Mesothelial cell of epicardium (in vitro differentiated cells): ENCODE results near the gene PDXP. TPM values are rescaled to one million over a fixed set of nuclear protein-coding genes. Genes with fewer than 3 reads are reported as not detected.

ENCODE experiments used
- DNase-seq, 2 experiments: peaks; one replicate each; pipeline ENCODE4 v3.0.0; 2021; ENCODE audit warnings: low spot score in 2 of 2; ENCODE audit not compliant: unreplicated experiment in 2 of 2
- H3K27ac Mint-ChIP-seq: 2 replicates; pipeline ENCODE4 v1.8.0; 2021; ENCODE audit warnings: mixed read lengths
- H3K27me3 Mint-ChIP-seq: 2 replicates; pipeline ENCODE4 v1.8.0; 2021; ENCODE audit warnings: low read depth, mixed read lengths
- H3K36me3 Mint-ChIP-seq: 2 replicates; pipeline ENCODE4 v1.8.0; 2021; ENCODE audit warnings: mixed read lengths
- H3K4me1 Mint-ChIP-seq: 2 replicates; pipeline ENCODE4 v1.8.0; 2021; ENCODE audit warnings: mixed read lengths
- H3K4me3 Mint-ChIP-seq: 2 replicates; pipeline ENCODE4 v1.8.0; 2021; ENCODE audit warnings: mild to moderate bottlenecking, moderate library complexity, mixed read lengths
- H3K9me3 Mint-ChIP-seq: 2 replicates; pipeline ENCODE4 v1.8.0; 2021; ENCODE audit warnings: mixed read lengths
- CTCF ChIP-seq: fragments of 200-600 bp; sonication (generic); IDR thresholded peaks from one replicate; pipeline ENCODE4 v1.5.0; 2021; ENCODE audit warnings: antibody characterized with exemption; ENCODE audit not compliant: unreplicated experiment
- total RNA-seq: library from RNA; stranded (reverse); gene quantifications from 3 replicates; pipeline ENCODE4 v1.2.1, GENCODE V29; 2021

PDXP gene
- total RNA-seq, 1 donor from 2014 or later, result 15.6 TPM

DNA sequence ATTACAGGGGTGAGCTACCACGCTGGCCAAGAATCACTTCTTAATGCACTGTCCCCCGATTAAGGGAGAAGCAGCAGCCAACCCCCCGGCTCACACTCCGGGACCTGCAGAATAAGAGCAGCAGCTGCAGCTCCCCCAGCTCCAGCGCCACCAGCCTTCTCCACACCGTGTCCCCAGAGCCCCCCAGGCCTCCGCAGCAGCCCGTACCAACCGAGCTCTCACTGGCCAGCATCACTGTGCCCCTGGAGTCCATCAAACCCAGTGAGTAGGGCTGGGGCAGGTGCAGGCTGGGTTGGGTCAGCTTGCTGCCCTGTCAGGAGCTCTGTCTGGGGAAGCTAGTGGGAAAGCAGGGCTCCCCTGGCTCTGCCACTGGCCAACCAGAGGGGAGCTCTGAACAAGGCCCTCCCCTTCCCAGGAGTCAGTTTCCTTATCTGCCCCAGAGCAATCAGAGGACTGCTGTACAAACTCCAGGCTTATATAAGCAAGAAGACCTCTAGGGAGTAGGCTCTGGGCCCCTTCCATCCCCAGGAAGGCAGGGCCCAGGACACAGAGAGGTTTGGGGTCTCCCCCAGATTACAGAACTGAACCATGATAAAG, 27.6 kb upstream of the PDXP start:
- Mint-ChIP-seq H3K27me3 (no peaks in the 10 kb centered on the region), H3K9me3 (no peaks in the 10 kb centered on the region), H3K36me3 (peaks cover 6% of the 10 kb centered on the region), H3K27ac (peak overlapping the region; percentile 71), H3K4me3 (no peak overlapping the region), H3K4me1 (peaks cover 24% of the 10 kb centered on the region)
- no peak for TF ChIP-seq CTCF
- no peak for DNase-seq

DNA sequence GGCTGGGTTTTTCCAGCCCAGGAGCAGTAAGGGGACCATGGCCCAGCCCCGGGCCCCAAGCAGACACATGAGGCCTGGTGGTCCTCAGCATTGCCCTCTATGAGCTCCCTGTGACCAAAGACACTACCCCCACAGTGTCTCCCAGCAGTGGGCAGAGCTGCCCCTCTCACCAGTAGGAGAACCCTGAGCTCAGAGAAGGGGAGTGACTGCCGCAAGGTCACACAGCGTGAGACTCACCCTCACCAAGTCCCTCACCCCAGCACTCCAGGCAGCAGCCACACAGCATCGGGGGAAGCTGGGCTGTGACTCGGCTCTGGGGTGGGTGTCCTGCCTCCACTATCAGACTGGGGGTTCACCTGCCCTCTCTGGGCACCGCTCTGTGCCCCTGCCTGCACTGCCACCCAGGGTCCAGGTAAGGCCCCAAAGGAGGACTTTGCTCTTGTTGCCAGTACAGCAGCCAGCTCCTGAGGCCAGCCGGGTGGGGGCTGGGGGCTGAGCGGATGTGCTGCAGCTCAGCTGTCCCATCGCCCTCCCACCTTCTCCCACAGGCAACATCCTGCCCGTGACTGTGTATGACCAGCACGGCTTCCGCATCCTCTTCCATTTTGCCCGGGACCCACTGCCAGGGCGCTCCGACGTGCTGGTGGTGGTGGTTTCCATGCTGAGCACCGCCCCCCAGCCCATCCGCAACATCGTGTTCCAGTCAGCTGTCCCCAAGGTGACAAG, 26.9 kb upstream of the PDXP start:
- DNase-seq, result no peak
- Mint-ChIP-seq H3K36me3 (peaks cover 6% of the 10 kb centered on the region), H3K27ac (peak overlapping the region; percentile 39)

DNA sequence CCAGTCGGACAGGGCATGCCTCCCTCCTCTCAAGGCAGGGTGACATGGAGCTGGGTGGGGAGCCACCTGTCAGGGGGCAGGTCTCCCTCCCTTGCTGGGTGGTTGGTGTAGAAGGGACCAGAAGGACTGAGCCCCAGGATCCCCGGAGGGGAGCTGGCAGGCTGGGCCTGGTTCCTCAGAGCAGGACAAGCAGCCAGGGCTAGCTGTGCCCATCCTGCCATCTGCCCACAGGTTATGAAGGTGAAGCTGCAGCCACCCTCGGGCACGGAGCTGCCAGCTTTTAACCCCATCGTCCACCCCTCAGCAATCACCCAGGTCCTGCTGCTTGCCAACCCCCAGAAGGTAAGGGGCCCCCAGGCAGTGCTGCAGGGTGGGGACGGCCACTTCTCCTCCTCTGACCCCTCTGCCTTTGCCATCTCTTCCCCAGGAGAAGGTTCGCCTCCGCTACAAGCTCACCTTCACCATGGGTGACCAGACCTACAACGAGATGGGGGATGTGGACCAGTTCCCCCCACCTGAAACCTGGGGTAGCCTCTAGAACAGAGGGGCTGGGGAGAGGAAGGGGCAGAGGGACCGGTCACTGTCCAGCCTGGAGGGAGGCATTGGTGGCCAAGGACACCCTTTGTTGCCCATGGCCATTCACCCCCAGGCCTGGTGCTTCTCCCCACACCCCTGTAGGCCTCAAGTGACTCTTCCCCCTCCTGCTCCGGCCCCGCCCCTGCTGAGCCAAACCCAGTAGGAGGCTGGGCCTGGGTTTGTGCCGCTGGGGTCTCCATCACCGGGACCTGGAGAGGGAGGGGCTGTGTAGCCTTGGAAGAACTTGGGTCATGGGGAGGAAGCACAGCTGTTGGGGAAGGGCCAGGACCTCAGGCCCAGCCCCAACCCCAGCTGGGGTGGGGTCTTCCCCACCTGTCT, 26.1 kb upstream of the PDXP start:
- TF ChIP-seq CTCF, result no peak
- H3K4me1 Mint-ChIP-seq, result peaks cover 23% of the 10 kb centered on the region
- H3K27ac Mint-ChIP-seq, result peak overlapping the region; percentile 39
- H3K27me3 Mint-ChIP-seq, result no peaks in the 10 kb centered on the region
- peaks cover 6% of the 10 kb centered on the region for H3K36me3 Mint-ChIP-seq
- DNase-seq, result no peak
- H3K4me3 Mint-ChIP-seq, result no peak overlapping the region
- no peaks in the 10 kb centered on the region for H3K9me3 Mint-ChIP-seq

More for the DNA sequence above, 26.9 kb upstream of the PDXP start:
- H3K4me1 Mint-ChIP-seq, result peaks cover 22% of the 10 kb centered on the region
- no peak for TF ChIP-seq CTCF
- no peak overlapping the region for H3K4me3 Mint-ChIP-seq
- no peaks in the 10 kb centered on the region for H3K27me3 Mint-ChIP-seq
- H3K9me3 Mint-ChIP-seq, result no peaks in the 10 kb centered on the region

GRCh38 chr22:37633089-37633624, 25.4 kb upstream of the PDXP start:
- H3K4me1 Mint-ChIP-seq, result peaks cover 23% of the 10 kb centered on the region
- no peaks in the 10 kb centered on the region for H3K9me3 Mint-ChIP-seq
- peaks cover 6% of the 10 kb centered on the region for H3K36me3 Mint-ChIP-seq
- no peak overlapping the region for H3K4me3 Mint-ChIP-seq
- no peak for DNase-seq
- H3K27me3 Mint-ChIP-seq, result no peaks in the 10 kb centered on the region
- TF ChIP-seq CTCF, result no peak
- H3K27ac Mint-ChIP-seq, result peak overlapping the region; percentile 91

DNA sequence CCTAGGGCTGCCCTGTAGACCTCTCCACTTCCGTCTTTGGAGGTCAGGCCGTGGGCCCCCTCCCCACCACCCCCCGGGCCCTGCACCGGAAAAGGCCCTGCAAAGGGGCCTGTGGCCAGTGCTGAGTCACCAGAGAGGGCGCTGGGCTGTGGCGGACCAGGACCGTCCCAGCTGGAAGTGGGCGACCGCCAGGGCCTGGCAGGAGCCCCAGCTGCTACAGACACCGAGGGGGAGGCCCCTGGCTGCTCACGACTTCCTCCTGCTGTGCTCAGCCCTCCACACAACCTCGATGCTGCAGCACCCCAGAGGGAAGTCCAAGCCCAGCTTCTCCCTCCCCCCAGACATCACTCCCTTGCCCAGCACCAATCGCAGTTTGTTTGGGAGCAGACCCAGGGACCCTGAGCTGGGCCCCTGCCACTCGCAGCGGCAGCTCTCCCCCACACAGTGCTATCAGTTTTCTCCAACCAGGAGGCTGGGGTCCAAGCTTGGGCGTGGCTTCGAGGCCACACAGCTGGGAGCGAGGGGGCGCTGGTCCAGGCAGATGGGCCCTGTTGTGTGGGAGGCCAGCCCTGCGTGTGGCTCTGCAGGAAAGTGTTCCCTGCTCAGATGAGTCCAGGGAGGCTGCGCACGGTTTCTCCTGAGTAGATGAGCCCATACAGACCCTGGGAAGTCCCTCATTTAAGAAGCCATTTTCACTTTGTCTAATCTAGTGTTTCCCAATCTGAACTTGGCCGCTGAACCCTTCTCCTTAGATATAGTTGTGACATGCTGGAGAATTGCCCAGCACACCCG, 24.7 kb upstream of the PDXP start:
- no peaks in the 10 kb centered on the region for H3K9me3 Mint-ChIP-seq
- H3K27ac Mint-ChIP-seq, result peak overlapping the region; percentile 96
- peaks cover 6% of the 10 kb centered on the region for H3K36me3 Mint-ChIP-seq
- peaks cover 26% of the 10 kb centered on the region for H3K4me1 Mint-ChIP-seq
- TF ChIP-seq CTCF, result peak; percentile 7
- H3K4me3 Mint-ChIP-seq, result peak overlapping the region; percentile 43
- no peaks in the 10 kb centered on the region for H3K27me3 Mint-ChIP-seq
- peak; percentile 66 to 79 for DNase-seq
